ENCODE results near the gene EIF4G1. TPM values are rescaled to one million over a fixed set of nuclear protein-coding genes. Genes with fewer than 3 reads are reported as not detected.

EIF4G1 gene
- total and polyA plus RNA-seq, 7 donors = 395 to 787 (median 628) TPM

- no peak for TF ChIP-seq CTCF (IDR thresholded peaks at IDR 0.05)
- Histone ChIP-seq H3K36me3 (ENCODE audit: insufficient read depth in 1 of 2, low read depth in 1 of 2) (peaks cover 0 to 23% of the 10 kb centered on the region in 2 donors), H3K9me3 (no peaks in the 10 kb centered on the region), H3K4me3 (peak within 1 kb of the TSS; percentile 96), H3K4me1 (peaks cover 11% of the 10 kb centered on the region), H3K27me3 (ENCODE audit: insufficient read depth in 3 of 3, low read length in 2 of 3) (no peaks in the 10 kb centered on the region), H3K27ac (peak within 1 kb of the TSS; percentile 98)
- WGBS, 3 donors = 0 to 1% (median 0%) methylated on average over 29 to 56 of the region's 56 CpGs
- DNase-seq (peak; percentile 64 to 73), ATAC-seq (peak; percentile 50 to 60 (median 56))
- intact Hi-C loops (cut with DNase I) = no loop called here
Measured at GRCh38 chr3:184361532-184361931, 47.1 kb downstream of the EIF4G1 start, which contains the start of the genes CLCN2 and POLR2H. TSS of gene CLCN2 (minus strand) at chr3:184361605. CDS start at chr3:184361479, 126 bp downstream. TSS of gene POLR2H (plus strand) at chr3:184361710. CDS start at chr3:184363493, 1,783 bp downstream.

- H3K9me3 ChIP-seq = no peaks in the 10 kb centered on the region
- intact Hi-C loops (cut with DNase I) = no loop called here
- peak; percentile 42 to 52 (median 48) for ATAC-seq
- H3K4me3 ChIP-seq = peak overlapping the region; percentile 96
- H3K27ac ChIP-seq = peak overlapping the region; percentile 98
- TF ChIP-seq CTCF (IDR thresholded peaks at IDR 0.05) = no peak
- DNase-seq = peak; percentile 71 to 73
- H3K36me3 ChIP-seq (ENCODE audit: insufficient read depth in 1 of 2, low read depth in 1 of 2) = peaks cover 2 to 23% of the 10 kb centered on the region in 2 donors
- 0 to 1% (median 0%) methylated on average over 33 to 38 of the region's 38 CpGs for WGBS, 3 donors
- peaks cover 11% of the 10 kb centered on the region for H3K4me1 ChIP-seq
- no peaks in the 10 kb centered on the region for H3K27me3 ChIP-seq (ENCODE audit: insufficient read depth in 3 of 3, low read length in 2 of 3)
Measured at GRCh38 chr3:184361932-184362667, 47.7 kb downstream of the EIF4G1 start.

- DNase-seq = peak; percentile 96 to 98
- Histone ChIP-seq H3K9me3 (no peaks in the 10 kb centered on the region), H3K36me3 (ENCODE audit: insufficient read depth in 1 of 2, low read depth in 1 of 2) (peaks cover 2 to 31% of the 10 kb centered on the region in 2 donors), H3K27me3 (ENCODE audit: insufficient read depth in 3 of 3, low read length in 2 of 3) (no peaks in the 10 kb centered on the region), H3K4me1 (peaks cover 11% of the 10 kb centered on the region), H3K4me3 (peak overlapping the region; percentile 96), H3K27ac (peak overlapping the region; percentile 98)
- TF ChIP-seq CTCF (IDR thresholded peaks at IDR 0.05) = peak; percentile 41
- 0% methylated on average over 53 to 68 of the region's 68 CpGs for WGBS, 3 donors
- intact Hi-C loops (cut with DNase I) = no loop called here
- ATAC-seq = peak; percentile 82 to 88 (median 84)
Measured at GRCh38 chr3:184362668-184363546, 48.5 kb downstream of the EIF4G1 start.

- H3K9me3 ChIP-seq = no peaks in the 10 kb centered on the region
- H3K27me3 ChIP-seq (ENCODE audit: insufficient read depth in 3 of 3, low read length in 2 of 3) = no peaks in the 10 kb centered on the region
- no peak overlapping the region for H3K4me3 ChIP-seq
- intact Hi-C loops (cut with DNase I) = no loop called here
- 80 to 89% (median 85%) methylated on average over 5 of the region's 5 CpGs for WGBS, 3 donors
- H3K27ac ChIP-seq = no peak overlapping the region
- peaks cover 17% of the 10 kb centered on the region for H3K4me1 ChIP-seq
- ATAC-seq (no peak), DNase-seq (no peak)
- no peak for TF ChIP-seq CTCF (IDR thresholded peaks at IDR 0.05)
- H3K36me3 ChIP-seq (ENCODE audit: insufficient read depth in 1 of 2, low read depth in 1 of 2) = peaks cover 2 to 41% of the 10 kb centered on the region in 2 donors
Measured at GRCh38 chr3:184366619-184367289, 52.3 kb downstream of the EIF4G1 start.
